ENCODE data around the gene AGAP1. TPM values are rescaled to one million over a fixed set of nuclear protein-coding genes. Genes with fewer than 3 reads are reported as not detected.

The AGAP1 gene
- total and polyA plus RNA-seq, 2 donors (not counting 3 experiments of a cell fraction or from before 2014, with no cell fraction given), result 10.2 to 20.9 TPM

DNA sequence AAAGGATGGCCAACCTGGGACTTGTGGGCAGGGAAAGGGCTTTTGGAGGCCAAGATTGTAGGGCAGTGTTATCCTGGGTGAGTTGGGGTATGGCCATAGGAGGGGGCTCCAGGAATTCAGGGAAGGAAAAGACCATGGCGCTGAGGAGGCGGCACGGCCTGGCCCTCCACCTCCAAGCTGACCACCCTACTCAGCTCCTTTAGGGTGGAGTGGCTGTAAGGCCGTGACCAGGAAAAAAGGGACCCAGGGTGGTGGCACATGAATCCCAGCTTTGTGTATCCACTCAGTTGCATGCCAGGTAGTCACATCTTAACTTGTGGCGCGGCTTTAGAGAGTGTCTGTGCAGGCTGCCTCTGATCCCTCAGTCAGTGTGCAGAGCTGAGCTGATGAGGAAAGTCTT, 168.1 kb downstream of the AGAP1 start:
- no peak for TF ChIP-seq POLR2A (IDR thresholded peaks at IDR 0.05; ENCODE audit: low read depth, low read length)
- TF ChIP-seq, protein P1, sequence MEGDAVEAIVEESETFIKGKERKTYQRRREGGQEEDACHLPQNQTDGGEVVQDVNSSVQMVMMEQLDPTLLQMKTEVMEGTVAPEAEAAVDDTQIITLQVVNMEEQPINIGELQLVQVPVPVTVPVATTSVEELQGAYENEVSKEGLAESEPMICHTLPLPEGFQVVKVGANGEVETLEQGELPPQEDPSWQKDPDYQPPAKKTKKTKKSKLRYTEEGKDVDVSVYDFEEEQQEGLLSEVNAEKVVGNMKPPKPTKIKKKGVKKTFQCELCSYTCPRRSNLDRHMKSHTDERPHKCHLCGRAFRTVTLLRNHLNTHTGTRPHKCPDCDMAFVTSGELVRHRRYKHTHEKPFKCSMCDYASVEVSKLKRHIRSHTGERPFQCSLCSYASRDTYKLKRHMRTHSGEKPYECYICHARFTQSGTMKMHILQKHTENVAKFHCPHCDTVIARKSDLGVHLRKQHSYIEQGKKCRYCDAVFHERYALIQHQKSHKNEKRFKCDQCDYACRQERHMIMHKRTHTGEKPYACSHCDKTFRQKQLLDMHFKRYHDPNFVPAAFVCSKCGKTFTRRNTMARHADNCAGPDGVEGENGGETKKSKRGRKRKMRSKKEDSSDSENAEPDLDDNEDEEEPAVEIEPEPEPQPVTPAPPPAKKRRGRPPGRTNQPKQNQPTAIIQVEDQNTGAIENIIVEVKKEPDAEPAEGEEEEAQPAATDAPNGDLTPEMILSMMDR (IDR thresholded peaks at IDR 0.05; ENCODE audit: extremely low read depth in 1 of 2, insufficient read depth in 1 of 2, low read depth in 1 of 2, low read length in 2 of 2), result no peak
- no peak for TF ChIP-seq EZH2 (IDR thresholded peaks at IDR 0.05; ENCODE audit: borderline replicate concordance, low read depth, low read length, severe bottlenecking)
- no peak for TF ChIP-seq FOS (IDR thresholded peaks at IDR 0.05; ENCODE audit: borderline replicate concordance, insufficient read depth, low read length)
- Histone ChIP-seq H3K9ac (replicated peaks; ENCODE audit: extremely low read depth, insufficient read depth, low read length) (no peak overlapping the region), H3K4me3 (replicated peaks in 1 of 3; ENCODE audit: insufficient read depth in 1 of 3, low read depth in 1 of 3, low read length in 3 of 3) (no peak overlapping the region), H3K4me2 (ENCODE audit: insufficient read depth, low read length) (no peak overlapping the region), H3K79me2 (ENCODE audit: control insufficient read depth, insufficient read depth, low read length) (no peaks in the 10 kb centered on the region), H3K9me3 (replicated peaks; ENCODE audit: control insufficient read depth, insufficient read depth, low read length) (no peaks in the 10 kb centered on the region), H3K9me1 (replicated peaks; ENCODE audit: control insufficient read depth, extremely low read depth, insufficient read depth, low read length) (peaks cover 2% of the 10 kb centered on the region), H3K27me3 (ENCODE audit: control insufficient read depth in 2 of 2, insufficient read depth in 2 of 2, low read length in 2 of 2) (peaks cover 8 to 17% of the 10 kb centered on the region in 2 experiments), H3K36me3 (ENCODE audit: control insufficient read depth in 2 of 2, extremely low read depth in 1 of 2, insufficient read depth in 2 of 2, low read length in 2 of 2) (no peaks in the 10 kb centered on the region), H3K27ac (ENCODE audit: insufficient read depth, low read depth, low read length) (no peak overlapping the region), H2AFZ (ENCODE audit: low read depth, low read length) (no peak overlapping the region), H4K20me1 (replicated peaks; ENCODE audit: control insufficient read depth, extremely low read depth, insufficient read depth, low read length) (no peaks in the 10 kb centered on the region), H3K4me1 (ENCODE audit: control insufficient read depth, extremely low read depth, insufficient read depth, low read length) (no peaks in the 10 kb centered on the region)
- no peak for DNase-seq (ENCODE audit: low read depth, low spot score)
- no peak for FAIRE-seq
- dilution Hi-C loops (cut with MboI; ENCODE audit: extremely low pct_ligation_motif_present, low sequenced_read_pairs) (no loop called here), intact Hi-C loops (cut with micrococcal nuclease) (no loop called here)
- CTCF ChIA-PET, result no interaction called here
- POLR2A ChIA-PET, result no interaction called here
- BruUV-seq (replicated peaks), result no TSS peak

DNA sequence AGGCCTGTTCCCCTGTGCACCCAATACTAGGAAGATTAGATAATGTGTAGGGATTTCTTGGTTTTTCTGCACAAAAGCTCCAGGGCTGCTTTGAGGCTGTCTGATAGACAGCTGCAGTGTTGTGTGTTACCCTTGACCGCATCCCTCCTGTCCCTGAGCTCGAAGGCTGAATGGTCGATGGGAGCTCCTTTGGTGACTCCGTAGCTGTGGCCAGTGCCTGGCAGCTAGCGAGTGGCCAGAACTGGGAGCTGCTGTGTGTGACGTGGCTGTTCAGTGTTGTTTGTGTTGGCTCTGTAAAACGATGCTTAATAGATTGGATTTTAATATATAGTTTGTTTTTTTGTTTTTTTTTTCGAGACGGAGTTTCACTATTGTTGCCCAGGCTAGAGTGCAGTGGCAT, 170.0 kb downstream of the AGAP1 start:
- Histone ChIP-seq H3K27me3 (ENCODE audit: control insufficient read depth in 2 of 2, insufficient read depth in 2 of 2, low read length in 2 of 2) (peaks cover 8 to 9% of the 10 kb centered on the region in 2 experiments), H3K4me1 (ENCODE audit: control insufficient read depth, extremely low read depth, insufficient read depth, low read length) (no peaks in the 10 kb centered on the region), H2AFZ (ENCODE audit: low read depth, low read length) (no peak overlapping the region), H3K9me1 (replicated peaks; ENCODE audit: control insufficient read depth, extremely low read depth, insufficient read depth, low read length) (no peaks in the 10 kb centered on the region), H3K4me3 (replicated peaks in 1 of 3; ENCODE audit: insufficient read depth in 1 of 3, low read depth in 1 of 3, low read length in 3 of 3) (no peak overlapping the region), H3K9me3 (replicated peaks; ENCODE audit: control insufficient read depth, insufficient read depth, low read length) (no peaks in the 10 kb centered on the region), H3K27ac (ENCODE audit: insufficient read depth, low read depth, low read length) (no peak overlapping the region), H3K79me2 (ENCODE audit: control insufficient read depth, insufficient read depth, low read length) (no peaks in the 10 kb centered on the region), H3K9ac (replicated peaks; ENCODE audit: extremely low read depth, insufficient read depth, low read length) (no peak overlapping the region), H3K4me2 (ENCODE audit: insufficient read depth, low read length) (no peak overlapping the region), H3K36me3 (ENCODE audit: control insufficient read depth in 2 of 2, extremely low read depth in 1 of 2, insufficient read depth in 2 of 2, low read length in 2 of 2) (no peaks in the 10 kb centered on the region), H4K20me1 (replicated peaks; ENCODE audit: control insufficient read depth, extremely low read depth, insufficient read depth, low read length) (no peaks in the 10 kb centered on the region)
- DNase-seq (ENCODE audit: low read depth, low spot score) (no peak), FAIRE-seq (no peak)
- intact Hi-C loops (cut with micrococcal nuclease) (no loop called here), dilution Hi-C loops (cut with MboI; ENCODE audit: extremely low pct_ligation_motif_present, low sequenced_read_pairs) (no loop called here)
- TF ChIP-seq JUN (IDR thresholded peaks at IDR 0.05; ENCODE audit: borderline replicate concordance, insufficient read depth, insufficient read length, low read depth), result no peak
- TF ChIP-seq, protein P2, sequence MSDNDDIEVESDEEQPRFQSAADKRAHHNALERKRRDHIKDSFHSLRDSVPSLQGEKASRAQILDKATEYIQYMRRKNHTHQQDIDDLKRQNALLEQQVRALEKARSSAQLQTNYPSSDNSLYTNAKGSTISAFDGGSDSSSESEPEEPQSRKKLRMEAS (IDR thresholded peaks at IDR 0.05; ENCODE audit: insufficient read depth, insufficient read length), result no peak
- TF ChIP-seq FOS (IDR thresholded peaks at IDR 0.05; ENCODE audit: borderline replicate concordance, insufficient read depth, low read length), result no peak
- TF ChIP-seq, protein P1 (IDR thresholded peaks at IDR 0.05; ENCODE audit: extremely low read depth in 1 of 2, insufficient read depth in 1 of 2, low read depth in 1 of 2, low read length in 2 of 2), result no peak
- no peak for TF ChIP-seq POLR2AphosphoS5 (IDR thresholded peaks at IDR 0.05; ENCODE audit: insufficient read depth, low read depth, low read length)
- TF ChIP-seq GATA2 (IDR thresholded peaks at IDR 0.05; ENCODE audit: insufficient read depth, insufficient read length, low read depth, low read length), result no peak
- no peak for TF ChIP-seq EZH2 (IDR thresholded peaks at IDR 0.05; ENCODE audit: borderline replicate concordance, low read depth, low read length, severe bottlenecking)
- TF ChIP-seq POLR2A (IDR thresholded peaks at IDR 0.05; ENCODE audit: low read depth, low read length), result no peak
- no peak for TF ChIP-seq MYC (IDR thresholded peaks at IDR 0.05; ENCODE audit: low read depth, low read length)
- ChIA-PET CTCF (interaction anchor here (1.6 kb wide), 1 partner anchor 20 kb away, joined by 3 read pairs; no protein-coding TSS in a partner anchor), POLR2A (no interaction called here)
- BruUV-seq (replicated peaks), result no TSS peak

All from endothelial cell of umbilical vein (primary cell).